HepG2 (cell line): ENCODE data around the gene ADGRG1. TPM values are rescaled to one million over a fixed set of nuclear protein-coding genes. Genes with fewer than 3 reads are reported as not detected.

Experiments used
- ATAC-seq: fragments of 200-7000 bp; cut with Tn5 transposase; 3 replicates; pipeline ENCODE4 v1.9.1; 2020; ENCODE audit warnings: mild to moderate bottlenecking, moderate library complexity
- BruUV-seq: library from RNA; stranded (reverse); fragments of 400-500 nt; replicated peaks from 2 replicates; lab custom pipeline; 2021; lab: Mats Ljungman, UMichigan
- CTCF ChIA-PET: fragments of 300-600 bp; formaldehyde crosslinking; extraction: SDS; loops from one replicate; lab custom pipeline; 2021; ENCODE audit warnings: low total read pairs, inconsistent platforms, low intra/inter-chr PET ratio; lab: Yijun Ruan, JAX
- POLR2A ChIA-PET: fragments of 350-600 bp; sonication (Branson Sonifier 250); formaldehyde crosslinking; loops from one replicate; lab custom pipeline; 2020; ENCODE audit warnings: antibody characterized with exemption, inconsistent platforms; lab: Yijun Ruan, JAX
- DNase-seq: peaks from one replicate; pipeline ENCODE4 v3.0.0-alpha.2; 2015; ENCODE audit warnings: low spot score
- FAIRE-seq: peaks from 3 replicates; lab custom pipeline; 2011; peaks lifted over from hg19 to GRCh38; lab: Jason Lieb, UNC
- H2AFZ ChIP-seq: one replicate; pipeline ENCODE4 v1.6.1; 2011; ENCODE audit warnings: low read length, inconsistent platforms
- H3K27ac ChIP-seq: fragments of 300-600 bp; 3 replicates; pipeline ENCODE4 v1.8.0; 2011; ENCODE audit warnings: mixed run types, mild to moderate bottlenecking, mixed read lengths, low read length, inconsistent platforms; ENCODE audit not compliant: insufficient read depth; ENCODE audit errors: extremely low read length
- H3K27me3 ChIP-seq, 2 experiments: fragments of 200-600 bp in 1 of 2; 2 replicates in 1 of 2; 3 replicates in 1 of 2; pipeline versions ENCODE4 v1.6.0 to v1.8.0; 2011; ENCODE audit warnings: low read length in 2 of 2, mild to moderate bottlenecking in 2 of 2, moderate library complexity in 2 of 2, inconsistent platforms in 1 of 2; ENCODE audit not compliant: insufficient read depth in 2 of 2, control insufficient read depth in 1 of 2
- H3K36me3 ChIP-seq, 2 experiments: fragments of 200-600 bp in 1 of 2; replicated peaks in 1 of 2; 2 replicates in 1 of 2; 3 replicates in 1 of 2; pipeline versions ENCODE4 v1.5.1 to v1.8.0; 2011; ENCODE audit warnings: low read length in 2 of 2, inconsistent platforms in 1 of 2; ENCODE audit not compliant: insufficient read depth in 2 of 2, control insufficient read depth in 1 of 2
- H3K4me1 ChIP-seq: 2 replicates; pipeline ENCODE4 v1.5.1; 2012; ENCODE audit warnings: low read length, inconsistent platforms; ENCODE audit not compliant: insufficient read depth
- H3K4me2 ChIP-seq: 2 replicates; pipeline ENCODE4 v1.6.0; 2011; ENCODE audit warnings: low read depth, low read length, inconsistent platforms
- H3K4me3 ChIP-seq, 3 experiments: fragments of 200-600 bp in 1 of 3; sonication (generic), shearing (Covaris generic) in 1 of 3; replicated peaks in 1 of 3; 2 replicates each; pipeline ENCODE4 v1.5.1; 2011 to 2016; ENCODE audit warnings: low read length in 3 of 3, inconsistent platforms in 2 of 3, low read depth in 2 of 3, mild to moderate bottlenecking in 2 of 3, control low read depth in 1 of 3, mixed read lengths in 1 of 3; ENCODE audit not compliant: insufficient read depth in 1 of 3
- H3K79me2 ChIP-seq: one replicate; pipeline ENCODE4 v1.6.1; 2011; ENCODE audit warnings: low read length, inconsistent platforms; ENCODE audit not compliant: insufficient read depth
- H3K9ac ChIP-seq: 2 replicates; pipeline ENCODE4 v1.6.0; 2011; ENCODE audit warnings: mild to moderate bottlenecking, low read depth, low read length, inconsistent platforms; ENCODE audit not compliant: insufficient read depth
- H3K9me3 ChIP-seq: 2 replicates; pipeline ENCODE4 v1.5.1; 2012; ENCODE audit warnings: mild to moderate bottlenecking, low read length
- H4K20me1 ChIP-seq: 2 replicates; pipeline ENCODE4 v1.6.0; 2011; ENCODE audit warnings: inconsistent platforms, mild to moderate bottlenecking, low read length, moderate library complexity; ENCODE audit not compliant: insufficient read depth
- DNMT1 ChIP-seq: sonication (generic); formaldehyde crosslinking; IDR thresholded peaks from 2 replicates; pipeline ENCODE4 v1.5.1; 2020; ENCODE audit warnings: mild to moderate bottlenecking, missing genetic modification reagents
- FOXA1 ChIP-seq, 2 experiments: fragments of 450-650 bp in 1 of 2; sonication (generic) in 1 of 2; formaldehyde crosslinking in 1 of 2; IDR thresholded peaks; 2 replicates each; pipeline versions ENCODE4 v1.4.0 to v1.6.1; 2016 to 2020; ENCODE audit warnings: missing genetic modification reagents in 1 of 2
- NR2F6 ChIP-seq, 2 experiments: IDR thresholded peaks; 2 replicates each; pipeline ENCODE4 v1.6.1; 2016; ENCODE audit warnings: antibody characterized with exemption in 1 of 2, mild to moderate bottlenecking in 1 of 2
- ONECUT2 ChIP-seq: sonication (generic); formaldehyde crosslinking; IDR thresholded peaks from 2 replicates; pipeline ENCODE4 v1.4.0; 2020; ENCODE audit warnings: missing genetic modification reagents
- PPARG ChIP-seq: conservative IDR thresholded peaks from 2 replicates; pipeline ENCODE4 v1.6.1; 2016; ENCODE audit warnings: missing biosample characterization, missing genetic modification reagents
- SALL1 ChIP-seq: sonication (generic); formaldehyde crosslinking; IDR thresholded peaks from 2 replicates; pipeline ENCODE4 v1.8.0; 2022; ENCODE audit warnings: mild to moderate bottlenecking, missing genetic modification reagents
- SP4 ChIP-seq: sonication (generic); formaldehyde crosslinking; IDR thresholded peaks from 2 replicates; pipeline ENCODE4 v1.8.1; 2023; ENCODE audit warnings: mild to moderate bottlenecking, missing genetic modification reagents
- TCF7 ChIP-seq: sonication (generic); IDR thresholded peaks from 2 replicates; pipeline ENCODE4 v1.6.1; 2016; ENCODE audit warnings: antibody characterized with exemption, low read depth
- ZNF362 ChIP-seq: sonication (generic); formaldehyde crosslinking; IDR thresholded peaks from 2 replicates; pipeline ENCODE4 v1.4.0; 2020; ENCODE audit warnings: missing genetic modification reagents, mild to moderate bottlenecking, borderline replicate concordance
- ZNF704 ChIP-seq: sonication (generic); formaldehyde crosslinking; IDR thresholded peaks from 2 replicates; pipeline ENCODE4 v1.8.1; 2023; ENCODE audit warnings: mild to moderate bottlenecking, inconsistent platforms, moderate library complexity, missing genetic modification reagents, borderline replicate concordance
- WGBS: methylation state at CpG from one replicate; pipeline ENCODE4 v1.1.6; 2017; ENCODE audit warnings: low lambda C conversion rate; 5-methylcytosine and 5-hydroxymethylcytosine counted together
- in situ Hi-C: cut with HindIII; loops from 2 replicates; pipeline ENCODE4 v1.10.0; 2017; ENCODE audit warnings: low pct_unique_long_range_greater_than_20kb; ENCODE audit not compliant: extremely low pct_ligation_motif_present
- intact Hi-C: fragments of 100-400 bp; cut with micrococcal nuclease; formaldehyde crosslinking; loops from one replicate; pipeline ENCODE4 v1.10.0; 2022; ENCODE audit not compliant: unreplicated experiment
- polyA plus RNA-seq, 8 experiments: library from polyadenylated mRNA; depleted of rRNA in 3 of 8; stranded (reverse) in 7 of 8; unstranded in 1 of 8; fragments of >200 nt; fragmentation: Illumina TruSeq in 4 of 8; extraction: Trizol in 4 of 8; gene quantifications; 2 replicates each; pipeline versions ENCODE4 v1.2.1 to v1.2.3, GENCODE V29; 2011 to 2016; ENCODE audit warnings: low read depth in 4 of 8, missing spikeins in 1 of 8, mixed read lengths in 1 of 8; ENCODE audit not compliant: insufficient read depth in 1 of 8
- total RNA-seq, 5 experiments: library from RNA; depleted of rRNA; stranded (reverse); fragments of >200 nt; fragmentation: Illumina TruSeq; extraction: Trizol; gene quantifications; 2 replicates each; pipeline ENCODE4 v1.2.3, GENCODE V29; 2016; ENCODE audit warnings: low read depth in 1 of 5
- TF ChIP-seq, protein P1 (sequence below): sonication (generic); formaldehyde crosslinking; IDR thresholded peaks from 2 replicates; pipeline ENCODE4 v1.5.1; 2020; ENCODE audit warnings: mild to moderate bottlenecking, moderate library complexity, missing genetic modification reagents
- TF ChIP-seq, protein P2 (sequence below): sonication (generic); formaldehyde crosslinking; IDR thresholded peaks from 2 replicates; pipeline ENCODE4 v1.5.0; 2020; ENCODE audit warnings: mild to moderate bottlenecking, missing genetic modification reagents
- TF ChIP-seq, protein P3 (sequence below): sonication (generic); formaldehyde crosslinking; IDR thresholded peaks from 2 replicates; pipeline ENCODE4 v1.5.0; 2020; ENCODE audit warnings: mild to moderate bottlenecking, low read depth, missing genetic modification reagents, borderline replicate concordance
- TF ChIP-seq, protein P4 (sequence below): sonication (generic); formaldehyde crosslinking; IDR thresholded peaks from 2 replicates; pipeline ENCODE4 v1.5.0; 2020; ENCODE audit warnings: missing genetic modification reagents

ADGRG1 gene
- total and polyA plus RNA-seq, 2 of the 13 experiments (the other 11 are each of a cell fraction or from before 2014, with no cell fraction given), result 2.7 to 5.9 TPM

DNA sequence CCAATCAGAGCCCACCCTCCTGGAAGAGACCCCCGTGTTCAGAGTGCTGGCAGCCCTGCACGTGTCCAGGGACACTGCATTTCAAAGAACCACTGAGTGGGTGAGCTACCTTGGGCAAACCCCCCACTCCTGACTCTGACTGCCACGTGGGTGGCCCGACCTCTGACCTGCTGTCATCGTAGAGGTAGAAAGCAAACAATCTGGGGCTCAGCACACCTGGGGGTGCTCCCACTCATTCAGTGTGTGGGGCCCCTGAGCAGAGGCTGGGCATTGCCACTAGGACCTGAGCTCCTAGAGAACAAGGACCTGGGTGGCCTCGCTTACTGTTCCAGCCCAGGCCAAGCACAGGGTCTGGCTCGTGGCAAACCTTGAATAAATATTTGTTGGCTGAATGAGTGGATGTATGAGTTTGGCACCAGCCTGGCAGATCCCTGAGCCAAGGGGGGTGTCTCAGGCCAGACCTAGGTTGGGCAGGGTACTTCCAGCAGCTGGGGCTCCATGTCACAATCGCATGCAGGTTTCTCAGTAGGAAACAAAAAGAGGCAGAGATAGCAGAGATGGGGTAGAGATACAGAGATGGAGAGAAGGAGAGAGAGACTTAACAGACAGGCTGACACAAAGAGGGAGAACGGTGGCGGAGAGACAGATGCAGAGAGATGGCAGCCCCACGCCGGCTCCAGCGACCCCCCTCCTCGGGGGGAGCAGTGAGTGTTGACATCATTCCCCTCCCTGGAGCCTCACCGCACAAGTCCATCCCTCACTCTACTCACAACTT lies 60.7 kb downstream of the ADGRG1 start:
- H2AFZ ChIP-seq, result no peak overlapping the region
- H3K79me2 ChIP-seq, result no peaks in the 10 kb centered on the region
- in situ Hi-C loops, result no loop called here
- no peak overlapping the region for H3K27ac ChIP-seq
- H3K27me3 ChIP-seq, result no peaks in the 10 kb centered on the region
- intact Hi-C loops, result no loop called here
- peaks cover 65% of the 10 kb centered on the region for H3K4me1 ChIP-seq
- peak overlapping the region in 1 of 3 experiments; percentile 33; a peak in 1 of 6 replicates for H3K4me3 ChIP-seq
- ATAC-seq (peak; percentile 68), DNase-seq (no peak), FAIRE-seq (peak; percentile 4)
- WGBS, result 41% methylated on average over 15 of the region's 15 CpGs
- 0 out of 2 replicates have a peak overlapping the region, but pooled peaks have one; percentile 3 for H3K9ac ChIP-seq
- H3K9me3 ChIP-seq, result no peaks in the 10 kb centered on the region
- no TSS peak for BruUV-seq
- no peaks in the 10 kb centered on the region for H3K36me3 ChIP-seq
- peak overlapping the region; percentile 55 for H3K4me2 ChIP-seq
- POLR2A ChIA-PET, result interaction anchor here (0.9 to 2.4 kb wide), 5 partner anchors 12 to 46 kb away, joined by 3 to 12 read pairs (median 7); partner anchors contain the start of genes ADGRG3 and KATNB1
- no peaks in the 10 kb centered on the region for H4K20me1 ChIP-seq
- CTCF ChIA-PET, result no interaction called here
- TF ChIP-seq, protein P1, sequence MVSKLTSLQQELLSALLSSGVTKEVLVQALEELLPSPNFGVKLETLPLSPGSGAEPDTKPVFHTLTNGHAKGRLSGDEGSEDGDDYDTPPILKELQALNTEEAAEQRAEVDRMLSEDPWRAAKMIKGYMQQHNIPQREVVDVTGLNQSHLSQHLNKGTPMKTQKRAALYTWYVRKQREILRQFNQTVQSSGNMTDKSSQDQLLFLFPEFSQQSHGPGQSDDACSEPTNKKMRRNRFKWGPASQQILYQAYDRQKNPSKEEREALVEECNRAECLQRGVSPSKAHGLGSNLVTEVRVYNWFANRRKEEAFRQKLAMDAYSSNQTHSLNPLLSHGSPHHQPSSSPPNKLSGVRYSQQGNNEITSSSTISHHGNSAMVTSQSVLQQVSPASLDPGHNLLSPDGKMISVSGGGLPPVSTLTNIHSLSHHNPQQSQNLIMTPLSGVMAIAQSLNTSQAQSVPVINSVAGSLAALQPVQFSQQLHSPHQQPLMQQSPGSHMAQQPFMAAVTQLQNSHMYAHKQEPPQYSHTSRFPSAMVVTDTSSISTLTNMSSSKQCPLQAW, result 0 out of 2 replicates have a peak, but pooled peaks have one; percentile 21
- no peak for TF ChIP-seq ZNF362
- peak; percentile 75 for TF ChIP-seq NR2F6 (IDR thresholded peaks at IDR 0.05)
- peak; percentile 65 for TF ChIP-seq NR2F6 (CRISPR knock-in tag; IDR thresholded peaks at IDR 0.05)
- no peak for TF ChIP-seq ZNF704 (CRISPR knock-in tag)
- TF ChIP-seq PPARG (CRISPR knock-in tag), result 0 out of 2 replicates have a peak, but pooled peaks have one; percentile 40
- TF ChIP-seq SP4 (CRISPR knock-in tag), result peak; percentile 30; the same call in 1 of the 2 replicates
- TF ChIP-seq, protein P2, sequence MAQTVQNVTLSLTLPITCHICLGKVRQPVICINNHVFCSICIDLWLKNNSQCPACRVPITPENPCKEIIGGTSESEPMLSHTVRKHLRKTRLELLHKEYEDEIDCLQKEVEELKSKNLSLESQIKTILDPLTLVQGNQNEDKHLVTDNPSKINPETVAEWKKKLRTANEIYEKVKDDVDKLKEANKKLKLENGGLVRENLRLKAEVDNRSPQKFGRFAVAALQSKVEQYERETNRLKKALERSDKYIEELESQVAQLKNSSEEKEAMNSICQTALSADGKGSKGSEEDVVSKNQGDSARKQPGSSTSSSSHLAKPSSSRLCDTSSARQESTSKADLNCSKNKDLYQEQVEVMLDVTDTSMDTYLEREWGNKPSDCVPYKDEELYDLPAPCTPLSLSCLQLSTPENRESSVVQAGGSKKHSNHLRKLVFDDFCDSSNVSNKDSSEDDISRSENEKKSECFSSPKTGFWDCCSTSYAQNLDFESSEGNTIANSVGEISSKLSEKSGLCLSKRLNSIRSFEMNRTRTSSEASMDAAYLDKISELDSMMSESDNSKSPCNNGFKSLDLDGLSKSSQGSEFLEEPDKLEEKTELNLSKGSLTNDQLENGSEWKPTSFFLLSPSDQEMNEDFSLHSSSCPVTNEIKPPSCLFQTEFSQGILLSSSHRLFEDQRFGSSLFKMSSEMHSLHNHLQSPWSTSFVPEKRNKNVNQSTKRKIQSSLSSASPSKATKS (CRISPR knock-in tag), result no peak
- no peak for TF ChIP-seq TCF7
- TF ChIP-seq SALL1 (CRISPR knock-in tag), result no peak; the same call in 1 of the 2 replicates
- no peak for TF ChIP-seq FOXA1 (IDR thresholded peaks at IDR 0.05)
- peak; percentile 18; the same call in 1 of the 2 replicates for TF ChIP-seq FOXA1 (CRISPR knock-in tag; IDR thresholded peaks at IDR 0.05)
- TF ChIP-seq, protein P3, sequence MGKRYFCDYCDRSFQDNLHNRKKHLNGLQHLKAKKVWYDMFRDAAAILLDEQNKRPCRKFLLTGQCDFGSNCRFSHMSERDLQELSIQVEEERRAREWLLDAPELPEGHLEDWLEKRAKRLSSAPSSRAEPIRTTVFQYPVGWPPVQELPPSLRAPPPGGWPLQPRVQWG (CRISPR knock-in tag), result no peak
- TF ChIP-seq DNMT1 (CRISPR knock-in tag), result no peak
- TF ChIP-seq, protein P4, sequence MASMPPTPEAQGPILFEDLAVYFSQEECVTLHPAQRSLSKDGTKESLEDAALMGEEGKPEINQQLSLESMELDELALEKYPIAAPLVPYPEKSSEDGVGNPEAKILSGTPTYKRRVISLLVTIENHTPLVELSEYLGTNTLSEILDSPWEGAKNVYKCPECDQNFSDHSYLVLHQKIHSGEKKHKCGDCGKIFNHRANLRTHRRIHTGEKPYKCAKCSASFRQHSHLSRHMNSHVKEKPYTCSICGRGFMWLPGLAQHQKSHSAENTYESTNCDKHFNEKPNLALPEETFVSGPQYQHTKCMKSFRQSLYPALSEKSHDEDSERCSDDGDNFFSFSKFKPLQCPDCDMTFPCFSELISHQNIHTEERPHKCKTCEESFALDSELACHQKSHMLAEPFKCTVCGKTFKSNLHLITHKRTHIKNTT (CRISPR knock-in tag), result no peak
- no peak for TF ChIP-seq ONECUT2 (CRISPR knock-in tag)
